ENCODE measurements around the gene BICC1.

Gene BICC1

GRCh38 chr10:58609532-58610150, 97.0 kb downstream of the BICC1 start:
- no peak for DNase-seq

DNA sequence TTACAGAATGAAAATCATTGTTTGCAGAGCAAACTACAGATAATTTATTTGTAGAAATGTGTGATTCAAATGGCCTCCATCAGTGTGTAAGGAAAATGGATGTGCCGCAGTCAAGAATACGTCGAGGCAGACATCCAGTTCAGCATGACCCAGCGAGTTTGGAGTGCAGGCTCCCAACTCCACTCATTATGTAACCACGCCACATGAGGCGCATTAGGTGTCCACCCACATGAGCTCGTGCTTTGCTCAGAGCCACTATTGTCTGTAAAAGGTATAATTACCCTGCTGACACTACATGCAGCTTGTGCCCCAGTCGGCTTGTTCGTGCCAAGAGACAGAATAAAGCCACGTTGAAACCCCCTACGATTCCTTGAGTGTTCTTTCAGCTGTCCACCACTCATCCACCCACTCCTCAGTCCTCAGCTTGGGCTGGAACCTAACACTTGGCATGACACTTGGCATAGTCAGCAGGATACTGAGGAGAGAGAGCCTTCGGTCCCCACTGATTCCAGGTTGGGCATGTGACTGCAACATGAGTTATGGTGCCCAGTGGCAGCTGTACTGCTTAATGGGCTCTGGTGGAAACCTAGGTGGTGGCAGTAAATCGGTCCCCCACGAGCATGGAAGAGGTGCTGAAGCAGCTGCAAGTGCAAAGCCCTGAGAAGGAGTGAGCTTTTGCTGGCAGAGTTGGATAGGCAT, 102.7 kb downstream of the BICC1 start:
- DNase-seq = no peak

GRCh38 chr10:58618158-58618676, 105.5 kb downstream of the BICC1 start:
- DNase-seq = peak; percentile 18

GRCh38 chr10:58621379-58622077, 108.9 kb downstream of the BICC1 start:
- no peak for DNase-seq

- DNase-seq = no peak
Observed at GRCh38 chr10:58622246-58622645, 109.6 kb downstream of the BICC1 start.

DNA sequence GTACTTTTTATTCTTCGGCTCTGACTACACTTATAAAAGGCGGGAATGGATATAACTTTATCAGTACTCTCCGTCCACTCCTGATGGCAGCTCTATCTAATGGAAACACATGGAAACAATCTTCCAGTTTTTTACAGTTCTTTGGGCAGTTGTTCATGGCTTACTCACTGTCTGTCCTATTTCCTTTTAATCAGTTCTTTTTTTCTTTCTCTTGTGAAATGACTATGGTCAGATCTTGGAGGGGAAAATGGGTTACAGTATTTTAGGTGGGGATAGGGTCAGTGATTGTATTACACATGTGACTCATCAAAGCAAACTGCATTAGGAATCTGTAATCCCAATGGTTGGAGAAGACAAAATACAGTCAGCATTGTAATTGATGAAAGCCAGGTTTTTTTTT, 112.4 kb downstream of the BICC1 start:
- DNase-seq = no peak

DNA sequence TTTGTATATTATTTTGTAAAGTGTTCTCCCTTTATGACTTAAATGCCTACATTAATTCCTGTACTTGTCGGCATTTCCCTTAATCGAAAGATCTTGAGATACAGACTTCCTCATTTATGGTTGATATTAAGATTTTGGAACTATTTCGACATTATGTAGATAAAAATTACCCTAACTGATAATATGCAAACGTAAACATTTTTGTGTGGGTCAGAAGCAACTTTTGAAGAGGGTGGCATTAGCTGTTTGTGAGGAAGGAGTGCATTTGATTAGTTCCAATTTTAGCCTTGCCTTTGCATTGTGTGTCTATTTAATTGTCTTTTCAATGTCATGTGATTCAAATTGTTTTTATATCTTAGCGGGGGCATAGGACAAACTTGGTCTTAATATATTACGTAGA, 114.7 kb downstream of the BICC1 start:
- no peak for DNase-seq

- no peak for DNase-seq
Observed at GRCh38 chr10:58631715-58632114, 119.0 kb downstream of the BICC1 start.

GRCh38 chr10:58632216-58632615, 119.5 kb downstream of the BICC1 start:
- no peak for DNase-seq

- DNase-seq = no peak
Observed at GRCh38 chr10:58637352-58637751, 124.7 kb downstream of the BICC1 start.

- DNase-seq = no peak
Observed at GRCh38 chr10:58638388-58638787, 125.7 kb downstream of the BICC1 start.

- peak; percentile 9 for DNase-seq
Observed at GRCh38 chr10:58641095-58641531, 128.4 kb downstream of the BICC1 start.

GRCh38 chr10:58641708-58642107, 129.0 kb downstream of the BICC1 start:
- no peak for DNase-seq

DNA sequence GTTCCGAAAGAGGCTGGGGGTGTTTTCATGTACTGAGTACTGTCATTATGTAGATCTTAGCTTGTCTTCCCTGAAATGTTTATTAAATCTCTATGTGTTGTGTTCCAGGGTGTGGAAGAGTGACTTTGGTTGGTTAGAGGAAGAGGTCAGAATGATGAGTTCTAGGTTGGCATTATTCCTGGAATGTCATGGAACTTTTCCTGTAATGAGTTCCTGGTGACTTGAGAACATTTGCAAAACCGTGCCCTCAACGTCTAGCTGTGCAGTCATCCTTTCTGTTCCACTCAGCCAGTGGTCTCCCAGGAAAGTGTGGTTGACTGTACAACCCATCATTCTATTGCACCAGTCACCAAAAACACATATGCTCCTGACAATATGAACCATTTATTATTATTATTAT, 129.6 kb downstream of the BICC1 start:
- DNase-seq = no peak

DNA sequence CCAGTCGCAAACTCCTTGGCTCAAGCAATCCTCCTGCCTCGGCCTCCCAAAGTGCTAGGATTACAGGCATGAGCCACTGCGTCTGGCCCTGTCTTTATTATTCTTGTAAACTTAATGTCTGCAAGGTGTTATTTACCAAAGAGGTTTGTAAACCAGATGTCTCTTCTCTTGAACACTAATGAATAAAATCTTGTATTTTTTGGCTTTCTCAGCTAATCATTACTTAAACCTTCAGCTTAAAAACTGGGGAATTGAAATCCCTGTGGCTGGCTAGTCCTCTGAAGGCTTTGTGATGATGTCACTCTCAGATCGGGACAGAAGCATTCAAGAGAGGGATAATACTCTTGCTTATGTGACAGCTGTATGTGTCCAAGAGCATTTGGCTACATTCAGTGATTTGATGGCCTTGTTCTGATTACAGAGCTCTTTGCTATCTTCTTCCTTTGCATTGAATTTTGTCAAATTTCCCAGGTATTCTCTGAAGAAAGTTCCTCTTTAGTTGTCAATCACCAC, 130.3 kb downstream of the BICC1 start:
- no peak for DNase-seq

DNA sequence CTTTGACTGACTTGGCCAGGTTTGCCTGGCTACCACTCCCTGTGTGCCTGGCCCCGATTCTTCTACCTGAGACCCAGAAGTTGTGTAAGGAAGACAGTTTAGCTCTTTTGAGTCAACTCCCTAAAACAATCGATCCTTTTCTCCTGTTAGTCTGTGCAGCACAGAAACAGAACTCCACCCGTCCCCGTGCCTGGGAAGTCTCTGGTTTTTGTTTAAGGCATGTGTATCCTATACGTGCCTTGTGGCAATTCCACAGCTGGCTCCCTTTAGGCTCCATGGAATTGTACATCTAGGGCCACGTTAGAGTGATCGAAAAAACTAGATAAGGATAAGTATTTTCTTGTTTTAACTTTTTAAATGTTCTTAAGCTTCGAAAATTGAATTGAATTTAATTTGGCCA, 131.6 kb downstream of the BICC1 start:
- no peak for DNase-seq

GRCh38 chr10:58645416-58646146, 132.9 kb downstream of the BICC1 start:
- DNase-seq = no peak

GRCh38 chr10:58647376-58648112, 134.9 kb downstream of the BICC1 start:
- no peak for DNase-seq

DNA sequence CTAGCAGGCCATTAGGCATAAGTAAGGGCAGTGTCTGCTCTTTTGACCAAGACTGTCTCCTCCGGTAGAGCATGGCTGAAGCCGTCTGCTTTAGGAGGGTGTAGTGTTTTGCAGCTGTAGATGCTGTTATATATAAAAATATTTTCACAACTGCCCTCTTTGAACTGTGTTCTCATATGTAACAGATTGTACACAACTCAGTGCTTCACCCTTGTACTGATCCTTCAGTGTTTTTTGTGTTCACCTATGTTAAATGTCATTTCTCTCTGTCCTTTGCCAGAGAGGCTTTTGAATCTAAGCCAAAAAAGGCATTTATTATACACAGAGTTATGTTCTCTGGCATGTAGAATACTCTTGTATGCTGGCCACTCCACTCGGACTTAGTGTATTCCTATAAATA, 135.5 kb downstream of the BICC1 start:
- DNase-seq = no peak

DNA sequence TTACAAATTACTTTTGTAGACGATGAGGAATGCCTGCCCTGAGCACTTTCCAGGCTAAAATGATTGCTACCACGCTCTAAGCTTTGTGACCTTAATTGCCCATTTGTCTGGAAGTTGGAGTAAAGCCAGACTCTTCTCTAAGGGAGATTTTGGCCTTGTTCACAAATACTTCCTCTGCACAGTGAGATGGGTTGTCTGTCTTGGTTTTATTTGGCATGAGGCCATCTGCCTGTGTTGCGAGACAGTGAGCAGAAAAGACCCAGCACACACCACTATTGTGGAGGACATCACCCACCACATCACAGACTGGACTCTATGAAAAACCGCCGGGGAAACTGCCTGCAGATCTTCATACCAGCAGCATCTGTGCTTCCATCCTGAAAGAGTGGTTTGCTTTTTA, 138.4 kb downstream of the BICC1 start:
- no peak for DNase-seq

DNA sequence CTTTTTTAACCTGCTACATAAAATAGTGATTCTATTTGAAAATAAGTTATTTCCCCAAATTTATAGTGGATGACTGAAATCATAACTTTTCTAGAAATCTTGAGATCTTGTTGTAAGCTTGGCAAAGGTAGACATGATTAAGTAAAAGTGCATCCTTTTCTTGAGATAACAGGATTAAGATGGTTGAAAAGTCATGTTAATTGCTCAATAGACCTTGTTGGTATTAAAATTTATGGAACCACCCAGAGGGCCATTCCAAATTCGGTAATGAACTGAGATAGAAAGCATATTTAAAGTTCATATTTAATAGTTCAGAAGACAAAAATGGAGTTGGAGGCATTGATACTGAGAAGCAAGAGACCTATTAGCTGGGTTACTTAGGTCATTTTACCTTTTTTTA, 139.1 kb downstream of the BICC1 start:
- no peak for DNase-seq

GRCh38 chr10:58653139-58653538, 140.5 kb downstream of the BICC1 start:
- DNase-seq = no peak
